H1 (cell line): Measurements from ENCODE around the gene WDR90. TPM values are rescaled to one million over a fixed set of nuclear protein-coding genes. Genes with fewer than 3 reads are reported as not detected.

Source experiments
- CTCF ChIA-PET: fragments of 300-600 bp; sonication (Branson Sonifier 250); formaldehyde crosslinking; loops from one replicate; lab custom pipeline; 2021; ENCODE audit not compliant: partially characterized antibody; lab: Charles Lee
- POLR2A ChIA-PET: fragments of 300-600 bp; sonication (Branson Sonifier 250); formaldehyde crosslinking; loops from one replicate; lab custom pipeline; 2021; ENCODE audit warnings: inconsistent platforms; ENCODE audit not compliant: partially characterized antibody; lab: Charles Lee
- DNase-seq, 2 experiments: peaks; one replicate each; pipeline versions ENCODE4 v3.0.0 to v3.0.0-alpha.2; 2010 to 2022; ENCODE audit warnings: low spot score in 2 of 2, low read depth in 1 of 2, mixed read lengths in 1 of 2
- FAIRE-seq: peaks from 2 replicates; lab custom pipeline; 2011; peaks lifted over from hg19 to GRCh38; lab: Jason Lieb, UNC
- H2AFZ ChIP-seq: 2 replicates; pipeline ENCODE4 v1.8.1; 2012; ENCODE audit warnings: low read length, inconsistent platforms
- H2AK5ac ChIP-seq: 2 replicates; pipeline ENCODE4 v1.6.1; 2013; ENCODE audit warnings: low read depth, low read length
- H2BK120ac ChIP-seq: replicated peaks from 2 replicates; pipeline ENCODE3; 2013; ENCODE audit warnings: low read depth, low read length, inconsistent platforms
- H2BK12ac ChIP-seq: 2 replicates; pipeline ENCODE4 v1.6.1; 2013; ENCODE audit warnings: low read depth, low read length
- H2BK15ac ChIP-seq: 2 replicates; pipeline ENCODE4 v1.6.1; 2013; ENCODE audit warnings: low read length
- H2BK20ac ChIP-seq: 2 replicates; pipeline ENCODE4 v1.6.1; 2013; ENCODE audit warnings: low read length
- H2BK5ac ChIP-seq: 2 replicates; pipeline ENCODE4 v1.6.1; 2013; ENCODE audit warnings: low read depth, low read length
- H3K14ac ChIP-seq: 2 replicates; pipeline ENCODE4 v1.6.1; 2013; ENCODE audit warnings: inconsistent platforms; ENCODE audit not compliant: insufficient read length
- H3K18ac ChIP-seq: 2 replicates; pipeline ENCODE4 v1.6.1; 2013; ENCODE audit warnings: low read length; ENCODE audit errors: extremely low read depth
- H3K23ac ChIP-seq: 2 replicates; pipeline ENCODE4 v1.6.1; 2013; ENCODE audit warnings: inconsistent platforms; ENCODE audit not compliant: insufficient read length
- H3K23me2 ChIP-seq: 2 replicates; pipeline ENCODE4 v1.6.1; 2013; ENCODE audit warnings: low read depth, low read length
- H3K27ac ChIP-seq: 2 replicates; pipeline ENCODE4 v1.6.1; 2011; ENCODE audit warnings: low read depth, low read length, inconsistent platforms
- H3K27me3 ChIP-seq, 4 experiments: replicated peaks in 1 of 4; 1 replicate in 1 of 4; 2 replicates in 3 of 4; pipeline versions ENCODE4 v1.6.1 to v1.8.1; 2011 to 2013; ENCODE audit warnings: low read length in 3 of 4, mild to moderate bottlenecking in 3 of 4, inconsistent platforms in 2 of 4, mixed read lengths in 2 of 4, moderate library complexity in 1 of 4; ENCODE audit not compliant: control insufficient read depth in 3 of 4, insufficient read depth in 3 of 4; ENCODE audit errors: extremely low read depth in 1 of 4
- H3K36me3 ChIP-seq, 4 experiments: 2 replicates each; pipeline versions ENCODE4 v1.6.1 to v1.8.1; 2011 to 2013; ENCODE audit warnings: mild to moderate bottlenecking in 4 of 4, low read length in 3 of 4, moderate library complexity in 2 of 4, control low read depth in 1 of 4, inconsistent platforms in 1 of 4; ENCODE audit not compliant: insufficient read depth in 4 of 4, control insufficient read depth in 2 of 4
- H3K4ac ChIP-seq: replicated peaks from 2 replicates; pipeline ENCODE3; 2013; ENCODE audit warnings: low read length, low read depth, mixed read lengths, inconsistent platforms; ENCODE audit not compliant: insufficient read length
- H3K4me1 ChIP-seq, 4 experiments: replicated peaks in 1 of 4; 1 replicate in 1 of 4; 2 replicates in 3 of 4; pipeline versions ENCODE4 v1.6.1 to v1.8.1; 2011 to 2013; ENCODE audit warnings: low read length in 3 of 4, inconsistent platforms in 2 of 4, mixed read lengths in 1 of 4; ENCODE audit not compliant: insufficient read depth in 4 of 4, control insufficient read depth in 3 of 4
- H3K4me2 ChIP-seq, 2 experiments: 2 replicates each; pipeline versions ENCODE4 v1.6.1 to v1.8.1; 2011 to 2013; ENCODE audit warnings: low read depth in 2 of 2, low read length in 2 of 2, control low read depth in 1 of 2, inconsistent platforms in 1 of 2, mild to moderate bottlenecking in 1 of 2; ENCODE audit not compliant: insufficient read depth in 1 of 2
- H3K4me3 ChIP-seq, 4 experiments: fragments of 200-600, 300-600 bp in 1 of 4; sonication (generic), shearing (Covaris generic), sonication (Bioruptor Twin) in 1 of 4; 2 replicates each; pipeline versions ENCODE4 v1.5.1 to v1.8.1; 2011 to 2016; ENCODE audit warnings: low read length in 4 of 4, low read depth in 3 of 4, control low read depth in 2 of 4, inconsistent platforms in 2 of 4, mild to moderate bottlenecking in 2 of 4, mixed read lengths in 1 of 4, moderate library complexity in 1 of 4; ENCODE audit not compliant: insufficient read depth in 2 of 4; ENCODE audit errors: extremely low read depth in 1 of 4
- H3K56ac ChIP-seq: replicated peaks from 2 replicates; pipeline ENCODE3; 2013; ENCODE audit warnings: low read depth, mild to moderate bottlenecking, mixed read lengths, low read length, inconsistent platforms; ENCODE audit not compliant: insufficient read length
- H3K79me1 ChIP-seq: 2 replicates; pipeline ENCODE4 v1.6.1; 2013; ENCODE audit warnings: low read depth, low read length, control low read depth
- H3K79me2 ChIP-seq, 2 experiments: 2 replicates each; pipeline versions ENCODE4 v1.6.1 to v1.8.1; 2012 to 2013; ENCODE audit warnings: low read length in 2 of 2, mild to moderate bottlenecking in 2 of 2, inconsistent platforms in 1 of 2; ENCODE audit not compliant: insufficient read depth in 2 of 2, control insufficient read depth in 1 of 2
- H3K9ac ChIP-seq, 4 experiments: replicated peaks in 1 of 4; 1 replicate in 1 of 4; 2 replicates in 3 of 4; pipeline versions ENCODE4 v1.6.1 to v1.8.1; 2011 to 2013; ENCODE audit warnings: low read depth in 3 of 4, low read length in 3 of 4, control low read depth in 2 of 4, mild to moderate bottlenecking in 2 of 4, moderate library complexity in 2 of 4, inconsistent platforms in 1 of 4; ENCODE audit errors: extremely low read depth in 1 of 4
- H3K9me3 ChIP-seq, 2 experiments: 2 replicates each; pipeline versions ENCODE4 v1.6.1 to v1.8.1; 2012 to 2013; ENCODE audit warnings: mild to moderate bottlenecking in 2 of 2, moderate library complexity in 2 of 2, control low read depth in 1 of 2, inconsistent platforms in 1 of 2, low read depth in 1 of 2, low read length in 1 of 2, mixed read lengths in 1 of 2; ENCODE audit not compliant: insufficient read depth in 2 of 2
- H4K20me1 ChIP-seq, 2 experiments: replicated peaks in 1 of 2; 2 replicates each; pipeline versions ENCODE3 to v1.8.1; 2011 to 2013; ENCODE audit warnings: inconsistent platforms in 2 of 2, low read length in 2 of 2, mild to moderate bottlenecking in 1 of 2; ENCODE audit not compliant: insufficient read depth in 2 of 2, control insufficient read depth in 1 of 2
- H4K5ac ChIP-seq: 2 replicates; pipeline ENCODE4 v1.6.1; 2013; ENCODE audit warnings: low read length, low read depth, mixed read lengths, inconsistent platforms; ENCODE audit not compliant: insufficient read length
- H4K8ac ChIP-seq: 2 replicates; pipeline ENCODE4 v1.8.0; 2013; ENCODE audit warnings: mild to moderate bottlenecking, moderate library complexity, low read length, inconsistent platforms; ENCODE audit not compliant: insufficient read depth; ENCODE audit errors: extremely low read depth
- H4K91ac ChIP-seq: replicated peaks from 2 replicates; pipeline ENCODE3; 2013; ENCODE audit warnings: low read length, mixed read lengths, inconsistent platforms; ENCODE audit not compliant: insufficient read length
- CHD2 ChIP-seq: IDR thresholded peaks from 2 replicates; pipeline ENCODE4 v1.6.1; 2012; ENCODE audit warnings: low read length, improper control_type of control experiment
- EGR1 ChIP-seq: IDR thresholded peaks from 2 replicates; pipeline ENCODE4 v1.6.1; 2011; ENCODE audit warnings: low read depth, low read length, borderline replicate concordance
- RAD21 ChIP-seq, 2 experiments: IDR thresholded peaks in 1 of 2; conservative IDR thresholded peaks in 1 of 2; 2 replicates each; pipeline ENCODE4 v1.6.1; 2011; ENCODE audit warnings: low read depth in 2 of 2, low read length in 2 of 2, improper control_type of control experiment in 1 of 2, inconsistent platforms in 1 of 2, mild to moderate bottlenecking in 1 of 2, moderate library complexity in 1 of 2
- RBBP5 ChIP-seq: IDR thresholded peaks from 2 replicates; pipeline ENCODE4 v1.7.1; 2012; ENCODE audit warnings: low read depth, mild to moderate bottlenecking, inconsistent platforms, low read length, moderate library complexity, borderline replicate concordance
- RXRA ChIP-seq: IDR thresholded peaks from 2 replicates; pipeline ENCODE4 v1.6.1; 2011; ENCODE audit warnings: low read depth, mild to moderate bottlenecking, low read length, moderate library complexity; ENCODE audit not compliant: insufficient read depth
- SIN3A ChIP-seq, 2 experiments: IDR thresholded peaks in 1 of 2; conservative IDR thresholded peaks in 1 of 2; 2 replicates each; pipeline ENCODE4 v1.6.1; 2011 to 2012; ENCODE audit warnings: low read length in 2 of 2, improper control_type of control experiment in 1 of 2, low read depth in 1 of 2, mild to moderate bottlenecking in 1 of 2
- WGBS, 2 experiments: shearing (Covaris generic) in 1 of 2; methylation state at CpG; one replicate each; pipeline versions ENCODE4 v1.1.6 to v1.1.7; 2013 to 2015; ENCODE audit warnings: low lambda C conversion rate in 2 of 2, mixed read lengths in 2 of 2, inconsistent platforms in 1 of 2, low coverage in 1 of 2, missing lambda C conversion rate in 1 of 2; ENCODE audit not compliant: insufficient replicate concordance in 2 of 2, insufficient coverage in 1 of 2, insufficient read length in 1 of 2; ENCODE audit errors: extremely low coverage in 1 of 2, missing lambda C conversion rate in 1 of 2; 5-methylcytosine and 5-hydroxymethylcytosine counted together
- polyA plus RNA-seq, 7 experiments: library from polyadenylated mRNA; depleted of rRNA in 3 of 7; stranded (reverse) in 5 of 7; unstranded in 2 of 7; fragments of >200 nt in 5 of 7; fragments of 200-250 nt in 2 of 7; gene quantifications; 1 replicate in 5 of 7; 2 replicates in 1 of 7; 4 replicates in 1 of 7; pipeline versions ENCODE4 v1.2.1 to v1.2.3, GENCODE V29; 2011 to 2013; ENCODE audit warnings: missing spikeins in 2 of 7, mixed read lengths in 2 of 7
- total RNA-seq: library from RNA; stranded (reverse); fragmentation: NEBNext Ultra II Directional; extraction: Animal tissue kit (Norgen Biotek cat#: 25700); gene quantifications from 2 replicates; pipeline ENCODE4 v1.2.1, GENCODE V29; 2021

WDR90 gene
- total and polyA plus RNA-seq, 2 of the 8 experiments (the other 6 are each of a cell fraction or from before 2014, with no cell fraction given), result 24.0 to 47.2 TPM

DNA sequence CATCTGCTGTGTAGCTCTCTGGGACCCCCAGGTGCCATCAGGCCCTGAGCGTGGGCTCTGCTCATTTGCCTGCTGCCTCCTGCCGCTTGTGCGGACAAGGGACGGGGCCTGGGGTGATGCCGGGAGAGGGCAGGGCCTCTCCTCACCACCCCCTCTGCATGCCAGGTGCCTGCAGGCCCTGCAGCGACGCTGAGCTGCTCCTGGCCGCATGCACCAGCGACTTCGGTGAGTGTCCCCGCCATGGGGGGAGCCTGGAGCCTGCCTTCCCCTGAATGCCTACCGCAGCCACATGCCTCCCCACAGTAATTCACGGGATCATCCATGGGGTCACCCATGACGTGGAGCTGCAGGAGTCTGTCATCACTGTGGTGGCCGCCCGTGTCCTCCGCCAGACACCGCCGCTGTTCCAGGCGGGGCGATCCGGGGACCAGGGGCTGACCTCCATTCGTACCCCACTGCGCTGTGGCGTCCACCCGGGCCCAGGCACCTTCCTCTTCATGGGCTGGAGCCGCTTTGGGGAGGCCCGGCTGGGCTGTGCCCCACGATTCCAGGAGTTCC, 67.7 kb downstream of the WDR90 start:
- Histone ChIP-seq H3K27ac (no peak overlapping the region), H4K91ac (no peak overlapping the region), H3K56ac (no peak overlapping the region), H2BK20ac (no peak overlapping the region), H2BK5ac (no peak overlapping the region), H3K79me2 (no peaks in the 10 kb centered on the region), H3K79me1 (no peaks in the 10 kb centered on the region), H3K4ac (no peak overlapping the region), H3K4me2 (peak overlapping the region; percentile 53 to 83; a peak in 2 of 4 replicates), H3K23me2 (peaks cover 19% of the 10 kb centered on the region; the same call in 1 of the 2 replicates), H3K27me3 (peaks cover 0 to 41% (median 24%) of the 10 kb centered on the region in 4 experiments; a peak in 6 of 7 replicates), H3K4me1 (peaks cover 0 to 29% (median 19%) of the 10 kb centered on the region in 4 experiments; a peak in 5 of 7 replicates), H3K9me3 (no peaks in the 10 kb centered on the region; a peak in 1 of 4 replicates), H4K20me1 (peaks cover 4 to 13% of the 10 kb centered on the region in 2 experiments), H2BK15ac (no peak overlapping the region), H2AFZ (no peak overlapping the region), H4K8ac (no peak overlapping the region), H2BK12ac (no peak overlapping the region), H3K9ac (no peak overlapping the region), H3K18ac (no peak overlapping the region), H3K23ac (no peak overlapping the region), H3K4me3 (peak overlapping the region in 1 of 4 experiments; percentile 15; a peak in 1 of 8 replicates), H2BK120ac (no peak overlapping the region), H4K5ac (no peak overlapping the region), H3K14ac (no peak overlapping the region), H3K36me3 (peaks cover 0 to 2% (median 0%) of the 10 kb centered on the region in 4 experiments; a peak in 1 of 8 replicates), H2AK5ac (no peak overlapping the region)
- POLR2A ChIA-PET, result interaction anchor here (0.5 to 23.0 kb wide), 17 partner anchors 0 to 347 kb away, joined by 3 to 353 read pairs (median 5); partner anchors contain the start of genes ANTKMT, CCDC78, CHTF18 and CIAO3
- DNase-seq (no peak), FAIRE-seq (no peak)
- WGBS, 2 experiments, result 92% methylated on average over 28 of the region's 29 CpGs; no CpG with 5 or more reads in 1 of the 2 experiments
- CTCF ChIA-PET, result interaction anchor here (0.6 to 33.4 kb wide), 17 partner anchors 9 to 1435 kb away, joined by 3 to 977 read pairs (median 4); partner anchors contain the start of genes ANTKMT, CCDC78, CHTF18 and CIAO3
- no peak for TF ChIP-seq EGR1
- TF ChIP-seq SIN3A (conservative IDR thresholded peaks at IDR 0.05 in 1 of 2, IDR thresholded peaks at IDR 0.05 in 1 of 2; ENCODE audit: low read depth in 1 of 2, low read length in 2 of 2), result no peak
- no peak for TF ChIP-seq RAD21 (IDR thresholded peaks at IDR 0.05 in 1 of 2, conservative IDR thresholded peaks at IDR 0.05 in 1 of 2; ENCODE audit: low read depth in 2 of 2, low read length in 2 of 2)
- TF ChIP-seq CHD2, result no peak
- no peak for TF ChIP-seq RXRA
- TF ChIP-seq RBBP5, result no peak
